ENCODE results near the gene PPP4R3C. TPM values are rescaled to one million over a fixed set of nuclear protein-coding genes. Genes with fewer than 3 reads are reported as not detected.

The PPP4R3C gene
- total RNA-seq, 1 donor from 2014 or later = not detected

DNA sequence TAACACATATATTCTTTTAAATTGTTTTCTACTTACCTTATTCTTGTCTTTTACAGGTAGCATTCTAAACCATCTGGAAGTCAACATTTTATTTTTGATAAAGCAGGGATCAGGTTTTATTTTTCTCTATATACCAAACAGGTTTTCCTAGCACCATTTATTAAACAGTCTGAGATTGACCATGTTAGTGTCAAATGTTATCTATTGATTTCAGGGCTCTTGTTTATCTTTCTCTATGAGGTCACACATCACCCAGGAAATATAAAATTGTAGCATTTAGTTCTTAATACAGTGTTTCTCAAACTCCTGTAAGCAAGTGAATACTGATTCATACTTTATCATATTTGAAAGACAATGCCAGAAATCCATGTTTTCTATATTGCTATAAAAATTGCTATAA lies 28.1 kb downstream of the PPP4R3C start:
- Histone ChIP-seq H3K4me3 (no peak overlapping the region), H3K9me3 (replicated peaks) (no peaks in the 10 kb centered on the region), H3K36me3 (no peaks in the 10 kb centered on the region), H3K27me3 (ENCODE audit: low read depth) (no peaks in the 10 kb centered on the region), H3K4me1 (no peaks in the 10 kb centered on the region), H3K27ac (replicated peaks) (no peak overlapping the region)
- intact Hi-C loops (cut with micrococcal nuclease) = no loop called here
- TF ChIP-seq, protein P1, sequence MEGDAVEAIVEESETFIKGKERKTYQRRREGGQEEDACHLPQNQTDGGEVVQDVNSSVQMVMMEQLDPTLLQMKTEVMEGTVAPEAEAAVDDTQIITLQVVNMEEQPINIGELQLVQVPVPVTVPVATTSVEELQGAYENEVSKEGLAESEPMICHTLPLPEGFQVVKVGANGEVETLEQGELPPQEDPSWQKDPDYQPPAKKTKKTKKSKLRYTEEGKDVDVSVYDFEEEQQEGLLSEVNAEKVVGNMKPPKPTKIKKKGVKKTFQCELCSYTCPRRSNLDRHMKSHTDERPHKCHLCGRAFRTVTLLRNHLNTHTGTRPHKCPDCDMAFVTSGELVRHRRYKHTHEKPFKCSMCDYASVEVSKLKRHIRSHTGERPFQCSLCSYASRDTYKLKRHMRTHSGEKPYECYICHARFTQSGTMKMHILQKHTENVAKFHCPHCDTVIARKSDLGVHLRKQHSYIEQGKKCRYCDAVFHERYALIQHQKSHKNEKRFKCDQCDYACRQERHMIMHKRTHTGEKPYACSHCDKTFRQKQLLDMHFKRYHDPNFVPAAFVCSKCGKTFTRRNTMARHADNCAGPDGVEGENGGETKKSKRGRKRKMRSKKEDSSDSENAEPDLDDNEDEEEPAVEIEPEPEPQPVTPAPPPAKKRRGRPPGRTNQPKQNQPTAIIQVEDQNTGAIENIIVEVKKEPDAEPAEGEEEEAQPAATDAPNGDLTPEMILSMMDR (IDR thresholded peaks at IDR 0.05; ENCODE audit: borderline replicate concordance) = no peak
- DNase-seq = no peak

Other genes with a start within 250 kb of the PPP4R3C start
- gene DCAF8L2, start 127.0 kb upstream of the PPP4R3C start, total RNA-seq = not detected